Retinal pigment epithelial cell (primary cell): ENCODE measurements around the gene MAP3K4.

Experiments
- DNase-seq: peaks from one replicate; pipeline ENCODE4 v3.0.0-alpha.2; 2010; ENCODE audit warnings: low read depth
- H3K4me3 ChIP-seq: 2 replicates; pipeline ENCODE4 v1.5.1; 2011; ENCODE audit warnings: mild to moderate bottlenecking, low read length, control low read depth, moderate library complexity
- TF ChIP-seq, protein P1 (sequence below): conservative IDR thresholded peaks from 2 replicates; pipeline ENCODE4 v1.5.1; 2011; ENCODE audit warnings: low read depth, low read length, control low read depth, inconsistent platforms

Gene MAP3K4

DNA sequence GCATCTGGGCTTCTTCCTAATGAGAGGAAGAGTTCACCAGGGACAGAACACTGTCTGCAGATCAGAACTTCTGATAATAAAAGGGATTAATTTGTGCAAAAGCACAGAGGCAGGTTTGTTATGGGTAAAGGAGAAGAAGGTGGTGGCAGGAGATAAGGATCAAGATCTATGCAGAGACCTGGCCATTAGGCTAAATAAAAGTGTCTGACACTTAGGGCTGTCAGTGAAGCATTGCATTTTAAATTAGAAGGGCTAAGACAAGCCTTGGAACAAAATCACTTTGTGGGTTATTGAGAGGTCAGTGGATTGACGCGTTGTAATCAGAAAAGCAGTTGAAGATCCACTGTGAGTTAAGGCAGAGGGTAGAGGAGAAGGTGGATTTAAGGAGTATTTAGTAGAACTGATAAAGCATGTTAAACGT lies 76.8 kb downstream of the MAP3K4 start:
- H3K4me3 ChIP-seq: no peak overlapping the region
- no peak for DNase-seq
- TF ChIP-seq, protein P1, sequence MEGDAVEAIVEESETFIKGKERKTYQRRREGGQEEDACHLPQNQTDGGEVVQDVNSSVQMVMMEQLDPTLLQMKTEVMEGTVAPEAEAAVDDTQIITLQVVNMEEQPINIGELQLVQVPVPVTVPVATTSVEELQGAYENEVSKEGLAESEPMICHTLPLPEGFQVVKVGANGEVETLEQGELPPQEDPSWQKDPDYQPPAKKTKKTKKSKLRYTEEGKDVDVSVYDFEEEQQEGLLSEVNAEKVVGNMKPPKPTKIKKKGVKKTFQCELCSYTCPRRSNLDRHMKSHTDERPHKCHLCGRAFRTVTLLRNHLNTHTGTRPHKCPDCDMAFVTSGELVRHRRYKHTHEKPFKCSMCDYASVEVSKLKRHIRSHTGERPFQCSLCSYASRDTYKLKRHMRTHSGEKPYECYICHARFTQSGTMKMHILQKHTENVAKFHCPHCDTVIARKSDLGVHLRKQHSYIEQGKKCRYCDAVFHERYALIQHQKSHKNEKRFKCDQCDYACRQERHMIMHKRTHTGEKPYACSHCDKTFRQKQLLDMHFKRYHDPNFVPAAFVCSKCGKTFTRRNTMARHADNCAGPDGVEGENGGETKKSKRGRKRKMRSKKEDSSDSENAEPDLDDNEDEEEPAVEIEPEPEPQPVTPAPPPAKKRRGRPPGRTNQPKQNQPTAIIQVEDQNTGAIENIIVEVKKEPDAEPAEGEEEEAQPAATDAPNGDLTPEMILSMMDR: no peak

DNA sequence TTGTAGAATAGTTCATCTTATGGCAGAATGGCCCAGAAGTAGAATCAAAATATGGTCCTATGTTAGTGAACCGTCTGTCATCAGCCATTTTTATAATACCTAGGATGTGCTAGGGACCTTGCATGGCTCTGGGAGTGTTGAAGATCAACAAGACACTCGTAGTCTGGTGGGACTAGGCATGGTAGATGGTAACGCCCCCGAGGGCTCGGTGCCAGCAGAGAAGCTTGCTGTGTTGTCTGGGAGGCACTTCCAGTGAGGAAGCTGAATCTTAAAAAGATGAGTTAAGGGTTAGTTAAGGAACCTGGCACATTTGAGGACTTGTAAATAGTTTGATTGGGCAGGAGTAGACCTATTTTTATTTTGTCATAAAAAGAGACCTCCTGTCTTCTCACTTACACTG lies 82.4 kb downstream of the MAP3K4 start:
- H3K4me3 ChIP-seq: no peak overlapping the region
- DNase-seq: no peak
- TF ChIP-seq, protein P1: no peak

DNA sequence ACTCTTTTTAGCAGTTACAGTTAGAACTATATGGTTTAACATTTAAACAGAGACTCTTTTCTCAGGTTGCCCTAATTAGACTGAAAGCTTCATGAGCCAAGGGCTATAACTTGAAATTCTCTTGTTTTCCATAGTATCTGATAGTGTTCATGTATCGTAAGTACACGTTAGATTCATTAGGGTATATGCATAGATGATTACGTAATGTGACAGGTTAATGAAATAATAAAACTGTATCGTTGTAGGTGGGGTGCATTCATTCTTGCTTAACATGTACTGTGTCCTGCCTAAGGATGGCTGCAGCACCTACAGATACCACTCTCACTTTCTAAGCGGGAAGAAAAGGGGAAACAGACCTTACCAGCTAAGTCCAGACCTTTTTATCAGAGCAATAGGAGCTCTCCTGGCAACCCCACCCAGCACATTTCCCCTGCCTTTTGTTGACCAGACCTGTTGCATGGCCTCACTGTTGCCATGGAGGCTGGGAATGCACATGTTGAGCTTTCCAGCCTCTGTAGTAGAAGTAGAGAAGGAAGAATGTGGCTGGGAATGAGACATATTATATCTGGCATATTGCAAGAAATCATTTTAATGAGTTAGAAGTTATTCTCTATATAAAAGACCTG lies 83.0 kb downstream of the MAP3K4 start:
- no peak for DNase-seq
- TF ChIP-seq, protein P1: no peak
- H3K4me3 ChIP-seq: no peak overlapping the region

DNA sequence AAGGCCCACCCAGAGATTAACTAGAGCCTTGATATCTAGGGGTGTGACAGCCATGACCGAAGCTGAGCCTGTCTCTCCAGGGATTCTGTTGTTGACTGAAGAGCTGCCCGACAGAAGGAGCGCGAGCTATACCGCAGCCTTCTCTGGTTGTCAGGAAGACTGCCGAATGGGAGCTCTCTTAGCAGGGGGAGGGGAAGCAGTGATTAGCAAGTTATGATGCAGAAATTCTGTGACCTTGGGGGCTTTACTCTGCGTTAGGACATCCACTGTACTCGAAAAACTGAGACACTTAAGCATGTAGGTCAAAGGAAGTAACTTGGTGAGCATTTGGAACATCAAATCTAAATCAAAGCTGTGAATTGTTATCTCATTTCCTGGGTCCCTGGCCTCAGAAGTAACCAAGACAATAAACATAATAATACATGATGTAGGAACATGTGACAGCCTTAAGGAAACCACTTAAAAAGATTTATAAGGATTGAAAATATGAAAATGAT lies 84.7 kb downstream of the MAP3K4 start:
- DNase-seq: no peak
- no peak overlapping the region for H3K4me3 ChIP-seq
- TF ChIP-seq, protein P1: no peak

DNA sequence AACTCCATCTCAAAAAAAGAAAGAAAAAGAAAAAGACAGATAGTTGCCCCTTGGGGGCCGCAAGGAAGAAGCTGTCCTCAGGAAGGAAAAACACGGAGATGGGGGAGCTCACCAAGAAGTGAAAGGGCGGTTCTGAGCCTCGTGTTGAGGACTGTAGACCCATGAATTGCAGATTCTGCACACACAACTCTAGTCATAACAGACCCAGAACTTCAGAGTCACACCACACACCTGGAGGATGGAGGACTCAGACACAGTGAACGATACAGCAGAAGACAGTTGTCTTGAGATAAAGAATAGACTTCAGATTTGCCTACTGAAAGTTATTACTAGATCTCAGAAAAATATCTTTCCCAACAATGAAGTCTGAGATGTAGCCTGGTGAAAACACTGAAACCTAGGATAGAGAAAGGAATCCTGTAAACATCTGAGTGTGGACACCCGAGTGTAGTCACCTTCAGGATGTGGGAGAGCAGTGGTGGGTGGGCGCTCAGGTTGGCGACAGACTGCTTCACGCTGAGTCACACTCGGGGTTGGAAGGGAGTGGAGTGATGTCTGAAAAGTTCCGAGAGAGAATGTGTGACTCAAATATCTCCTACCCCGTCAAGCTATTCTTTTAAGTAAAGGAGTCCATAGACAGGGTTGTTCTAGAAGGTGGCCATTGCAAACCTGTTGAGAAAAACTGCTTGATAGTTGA lies 88.1 kb downstream of the MAP3K4 start:
- DNase-seq: no peak
- H3K4me3 ChIP-seq: no peak overlapping the region
- TF ChIP-seq, protein P1: no peak

DNA sequence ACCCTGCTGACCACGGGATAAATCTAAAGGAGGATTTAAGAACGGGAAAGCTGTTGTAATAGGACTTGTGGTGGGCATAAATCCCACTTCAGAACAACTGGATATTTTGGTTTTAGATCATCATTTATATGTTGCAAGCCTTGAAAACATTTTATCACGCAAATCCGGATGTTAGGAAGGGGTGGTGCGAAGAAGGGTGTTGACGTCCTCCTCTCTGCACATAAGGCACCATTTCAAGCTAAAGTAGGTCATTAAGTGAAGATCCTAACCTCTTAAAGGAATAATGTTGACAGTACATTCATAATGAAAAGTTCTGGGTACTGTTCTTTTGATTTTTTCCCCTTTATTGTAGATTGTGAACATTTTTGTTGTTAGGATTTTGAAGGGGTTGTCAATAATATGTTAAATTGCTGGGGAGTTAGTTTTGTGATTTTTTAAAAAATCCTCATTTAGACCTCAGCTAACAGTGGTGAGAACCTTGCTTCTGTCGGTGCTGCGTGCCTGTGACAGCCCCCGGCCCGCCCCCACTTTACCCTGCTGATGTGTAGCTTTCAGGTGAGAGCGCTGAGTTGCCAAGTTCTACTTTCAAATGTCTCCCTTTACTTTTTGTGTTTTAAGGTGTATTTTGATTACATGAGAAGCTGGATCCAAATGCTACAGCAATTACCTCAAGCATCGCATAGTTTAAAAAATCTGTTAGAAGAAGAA lies 88.8 kb downstream of the MAP3K4 start:
- DNase-seq: no peak
- no peak overlapping the region for H3K4me3 ChIP-seq
- TF ChIP-seq, protein P1: no peak
